CD4-positive, alpha-beta T cell treated with Interferon alpha-2 for 1 hour (primary cell): Measurements from ENCODE around the gene PARD3.

ENCODE experiments used
- DNase-seq, 2 donors: peaks; one replicate each; pipeline ENCODE4 v3.0.0-alpha.2; 2020 to 2022

The PARD3 gene

GRCh38 chr10:34602478-34602877 is 212.6 kb downstream of the PARD3 start:
- no peak for DNase-seq

- DNase-seq: no peak
Observed at GRCh38 chr10:34601691-34602090, 213.4 kb downstream of the PARD3 start.

GRCh38 chr10:34599026-34599795 is 215.9 kb downstream of the PARD3 start:
- DNase-seq: no peak

DNA sequence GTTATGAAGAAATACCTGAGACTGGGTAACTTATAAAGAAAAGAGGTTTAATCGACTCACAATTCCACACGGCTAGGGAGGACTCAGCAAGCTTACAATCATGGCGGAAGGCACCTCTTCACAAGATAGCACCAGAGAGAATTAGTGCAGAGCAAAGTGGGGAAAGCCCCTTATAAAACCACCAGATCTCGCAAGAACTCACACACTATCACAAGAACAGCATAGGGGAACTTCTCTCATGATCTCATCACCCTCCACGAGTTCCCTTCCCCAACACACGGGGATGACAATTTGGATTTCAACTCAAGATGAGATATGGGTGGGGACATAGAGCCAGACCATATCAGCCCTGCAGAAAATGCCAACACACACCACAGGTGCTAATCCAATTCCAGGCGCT is 218.7 kb downstream of the PARD3 start:
- DNase-seq: no peak

GRCh38 chr10:34593930-34594329 is 221.2 kb downstream of the PARD3 start:
- DNase-seq: no peak

DNA sequence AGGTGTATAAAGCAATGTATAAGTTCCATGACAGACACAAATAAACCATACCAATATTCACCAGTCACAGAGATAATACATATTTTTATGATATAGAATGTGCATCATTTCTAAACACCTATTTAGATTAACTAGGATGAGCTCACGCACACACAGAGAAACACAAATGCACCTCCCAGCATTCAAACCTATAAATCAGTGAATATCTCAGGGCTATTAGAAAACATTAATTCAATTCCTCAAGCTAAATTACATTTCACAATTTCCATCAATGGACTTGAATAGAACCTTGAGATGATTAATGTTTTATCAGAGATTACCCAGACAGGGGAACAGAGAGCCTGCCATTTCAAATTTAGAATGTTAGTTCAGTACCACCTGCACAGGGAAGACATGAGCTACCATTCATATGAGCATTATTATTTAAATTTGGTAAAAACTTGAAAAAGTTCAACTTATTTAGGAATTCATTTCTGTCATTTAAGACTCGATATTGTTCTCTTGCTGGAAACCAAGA is 221.7 kb downstream of the PARD3 start:
- DNase-seq: no peak

GRCh38 chr10:34590793-34591192 is 224.3 kb downstream of the PARD3 start:
- no peak for DNase-seq

DNA sequence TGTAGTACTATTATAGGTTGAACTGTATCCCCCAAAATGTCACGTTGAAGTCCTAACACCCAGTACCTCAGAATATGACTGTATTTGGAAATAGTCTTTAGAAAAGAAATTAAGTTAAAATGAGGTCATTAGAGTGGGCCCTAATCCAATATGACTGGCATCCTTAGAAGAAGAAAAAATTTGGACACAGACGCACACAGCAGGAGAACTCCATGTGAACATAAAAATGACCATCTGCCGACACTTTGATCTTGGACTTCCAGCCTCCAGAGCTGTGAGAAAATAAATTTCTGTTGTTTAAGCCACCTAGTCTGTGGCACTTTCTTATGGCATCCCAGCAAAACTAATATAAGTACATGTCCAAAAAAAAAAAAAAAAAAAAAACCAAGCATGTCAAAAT is 225.8 kb downstream of the PARD3 start:
- DNase-seq: no peak

DNA sequence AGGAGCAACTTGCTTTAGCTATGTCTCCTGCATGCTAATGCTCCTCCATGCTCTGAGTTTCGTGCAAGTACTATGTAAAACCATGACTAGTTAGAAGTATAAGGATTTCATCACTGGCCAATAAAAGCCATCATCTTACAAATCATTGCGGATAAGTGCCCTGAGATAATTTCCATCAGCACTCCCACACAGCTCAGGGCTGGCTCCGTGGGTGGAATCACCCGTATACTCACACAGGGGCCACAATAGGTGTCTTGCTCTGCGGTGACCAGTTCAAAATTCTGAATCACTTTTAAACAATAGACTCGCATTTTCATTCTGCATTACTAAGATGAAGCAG is 227.4 kb downstream of the PARD3 start:
- DNase-seq: no peak

- no peak for DNase-seq
Observed at GRCh38 chr10:34587002-34587679, 228.0 kb downstream of the PARD3 start.

GRCh38 chr10:34585422-34586112 is 229.5 kb downstream of the PARD3 start:
- DNase-seq: no peak

DNA sequence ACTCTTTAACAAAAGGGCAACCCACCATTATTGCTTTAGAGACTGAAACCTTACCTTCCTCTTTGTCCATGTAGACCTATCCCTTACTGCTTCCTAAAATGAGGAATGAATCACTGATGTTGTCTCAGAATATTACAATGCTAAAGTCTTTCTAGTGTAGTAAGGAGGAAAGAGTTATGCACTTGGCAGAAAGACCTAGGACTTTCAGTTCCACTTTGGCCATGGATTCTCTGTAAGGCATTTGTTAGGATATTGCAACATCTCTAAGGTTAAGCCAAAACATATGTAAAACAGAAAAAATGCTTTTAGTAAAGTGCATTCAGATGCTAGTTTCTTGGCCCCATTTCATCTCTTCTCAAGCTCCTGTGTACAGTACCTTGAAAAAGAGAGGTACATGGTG is 230.9 kb downstream of the PARD3 start:
- DNase-seq: no peak

- DNase-seq: no peak
Observed at GRCh38 chr10:34581801-34582532, 233.1 kb downstream of the PARD3 start.

- no peak for DNase-seq
Observed at GRCh38 chr10:34580643-34581042, 234.5 kb downstream of the PARD3 start.

DNA sequence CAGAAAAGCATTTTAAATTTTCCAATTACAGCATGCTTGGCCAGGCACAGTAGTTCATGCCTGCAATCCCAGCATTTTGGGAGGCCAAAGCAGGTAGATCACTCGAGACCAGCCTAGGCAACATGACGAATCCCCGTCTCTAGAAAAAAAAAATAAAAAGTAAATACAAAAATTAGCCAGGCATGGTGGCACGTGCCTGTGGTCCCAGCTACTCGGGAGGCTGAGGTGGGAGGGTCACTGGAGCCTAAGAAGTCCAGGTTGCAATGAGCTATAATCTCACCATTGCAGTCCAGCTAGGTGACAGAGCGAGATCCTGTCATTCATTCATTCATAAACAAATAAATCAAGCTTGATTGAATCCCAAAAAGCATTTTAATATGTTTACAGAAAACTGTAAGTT is 234.9 kb downstream of the PARD3 start:
- no peak for DNase-seq

- DNase-seq: no peak
Observed at GRCh38 chr10:34578468-34578867, 236.6 kb downstream of the PARD3 start.

DNA sequence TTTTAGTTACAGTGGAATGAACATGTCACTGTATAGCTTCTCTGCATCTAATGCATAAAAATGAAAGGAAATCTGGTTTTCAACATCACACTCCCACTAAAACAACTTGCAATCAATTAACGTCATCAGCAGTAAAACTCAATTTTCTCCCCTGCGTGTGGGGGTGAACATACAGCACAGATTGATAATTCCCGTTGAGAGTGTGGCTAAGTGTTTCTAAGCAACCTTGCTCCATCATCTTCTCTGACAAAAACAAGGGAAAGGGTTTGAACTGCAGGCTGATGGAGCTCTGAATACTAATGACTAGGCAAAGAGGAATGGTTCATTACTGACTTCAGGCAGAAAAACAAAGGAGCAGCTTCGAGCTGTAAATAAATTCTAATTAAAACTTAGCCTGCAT is 238.3 kb downstream of the PARD3 start:
- DNase-seq: no peak

DNA sequence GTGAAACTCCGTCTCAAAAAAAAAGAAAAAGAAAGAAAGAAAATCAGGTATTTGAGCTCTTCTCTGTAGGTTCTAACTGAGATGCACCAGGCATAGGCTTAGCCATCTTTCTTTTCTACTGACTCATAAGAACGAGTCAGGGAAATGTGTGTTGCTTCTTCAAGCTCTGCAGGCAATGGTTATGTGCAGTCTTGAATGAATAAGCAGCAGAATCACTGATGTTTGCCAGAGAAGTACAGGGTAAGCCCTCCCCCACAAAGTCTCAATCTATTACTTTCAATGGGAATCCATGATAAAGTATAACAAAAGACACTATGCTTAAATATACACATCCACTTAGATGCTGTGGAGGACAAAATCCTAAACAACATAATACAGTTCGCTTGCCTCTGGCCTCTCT is 239.2 kb downstream of the PARD3 start:
- no peak for DNase-seq

- DNase-seq: no peak
Observed at GRCh38 chr10:34574353-34574934, 240.7 kb downstream of the PARD3 start.

DNA sequence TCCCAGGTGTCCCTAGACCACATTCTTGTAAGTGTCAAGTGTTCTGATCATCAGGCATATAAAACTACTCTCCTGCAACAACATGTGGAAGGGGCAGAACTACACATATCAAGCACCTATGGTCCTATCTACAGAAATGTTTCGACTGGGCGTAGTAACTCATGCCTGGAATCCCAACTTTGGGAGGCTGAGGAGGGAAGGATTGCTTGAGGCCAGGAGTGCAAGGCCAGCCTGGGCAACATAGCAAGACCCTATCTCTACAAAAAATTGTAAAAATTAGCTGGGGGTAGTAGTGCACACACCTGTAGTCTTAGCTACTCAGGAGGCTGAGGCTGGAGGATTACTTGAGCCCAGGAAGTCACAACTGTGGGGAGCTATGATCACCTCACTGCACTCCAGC is 244.2 kb downstream of the PARD3 start:
- DNase-seq: no peak

DNA sequence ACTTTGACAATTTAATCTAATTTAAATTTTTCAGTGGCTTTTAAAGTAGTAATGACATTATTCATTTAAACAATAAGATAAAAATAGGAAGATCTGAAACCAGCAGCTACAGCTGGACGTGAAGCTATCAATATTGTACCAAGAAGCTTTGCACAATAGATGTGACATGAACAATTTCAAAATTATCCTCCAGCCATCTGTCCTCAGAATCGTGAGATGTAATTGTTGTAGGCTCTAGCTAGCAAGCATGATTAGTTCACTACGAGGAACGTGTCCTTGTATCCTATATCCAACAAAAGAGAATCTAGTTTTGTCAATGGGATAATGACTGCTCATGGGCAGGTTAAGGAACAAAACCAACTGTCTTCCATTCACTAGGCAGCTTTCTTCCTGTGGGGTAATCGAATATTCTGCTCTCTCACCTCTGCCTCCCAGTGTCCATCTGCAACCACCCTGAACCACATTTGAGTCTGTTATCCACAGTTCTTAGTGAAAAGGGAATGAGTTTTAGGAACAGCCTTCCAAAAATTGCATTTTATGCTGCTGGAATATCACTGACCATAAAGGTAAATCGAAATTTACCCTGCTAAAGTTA is 247.3 kb downstream of the PARD3 start:
- DNase-seq: no peak

- no peak for DNase-seq
Observed at GRCh38 chr10:34565934-34566333, 249.2 kb downstream of the PARD3 start.
